HCT116 (cell line): ENCODE measurements around the gene KRTAP22-1. TPM values are rescaled to one million over a fixed set of nuclear protein-coding genes. Genes with fewer than 3 reads are reported as not detected.

Experiments used
- ATAC-seq: fragments of 200-7000 bp; cut with Tn5 transposase; 2 replicates; pipeline ENCODE4 v1.9.1; 2020; ENCODE audit warnings: mild to moderate bottlenecking, moderate library complexity
- BruUV-seq: library from RNA; stranded (reverse); fragments of 400-500 nt; replicated peaks from 2 replicates; lab custom pipeline; 2021; lab: Mats Ljungman, UMichigan
- CTCF ChIA-PET: fragments of 300-600 bp; sonication (Branson Sonifier 250); formaldehyde crosslinking; loops from one replicate; lab custom pipeline; 2021; ENCODE audit warnings: antibody characterized with exemption; lab: Charles Lee
- POLR2A ChIA-PET: fragments of 300-600, 350-600 bp; sonication (Branson Sonifier 250); formaldehyde crosslinking; loops from one replicate; lab custom pipeline; 2021; ENCODE audit warnings: antibody characterized with exemption; lab: Charles Lee
- RAD21 ChIA-PET, 2 experiments: fragments of 300-600 bp; sonication (Branson Sonifier 250); formaldehyde crosslinking; loops; one replicate each; lab custom pipeline; 2023; ENCODE audit warnings: low total read pairs in 2 of 2; ENCODE audit not compliant: uncharacterized antibody in 2 of 2, unreplicated experiment in 2 of 2, low non-redundant PET in 1 of 2; lab: Charles Lee
- DNase-seq: peaks from one replicate; pipeline ENCODE4 v3.0.0-alpha.2; 2010; ENCODE audit warnings: low read depth, low spot score
- H2AFZ ChIP-seq: fragments of 200-600 bp; shearing (Covaris generic), sonication (generic); 2 replicates; pipeline ENCODE4 v1.6.1; 2017; ENCODE audit warnings: low read depth, mixed run types, mixed read lengths, antibody characterized with exemption, low read length; ENCODE audit not compliant: poor library complexity, severe bottlenecking
- H3K27ac ChIP-seq: 2 replicates; pipeline ENCODE4 v1.5.1; 2012; ENCODE audit warnings: low read depth, low read length
- H3K27me3 ChIP-seq: fragments of 200-600 bp; sonication (generic); 2 replicates; pipeline ENCODE4 v1.6.1; 2016; ENCODE audit warnings: mixed run types, low read length, mixed read lengths; ENCODE audit not compliant: insufficient read depth
- H3K36me3 ChIP-seq, 2 experiments: fragments of 200-500 bp in 1 of 2; fragments of 200-600 bp in 1 of 2; sonication (Bioruptor generic) in 1 of 2; sonication (generic) in 1 of 2; 2 replicates each; pipeline versions ENCODE4 v1.5.1 to v1.6.1; 2014 to 2016; ENCODE audit warnings: low read length in 2 of 2, inconsistent platforms in 1 of 2, mixed read lengths in 1 of 2, mixed run types in 1 of 2; ENCODE audit not compliant: insufficient read depth in 2 of 2, control insufficient read depth in 1 of 2
- H3K4me1 ChIP-seq, 2 experiments: fragments of 200-600 bp in 1 of 2; sonication (generic) in 1 of 2; 2 replicates each; pipeline versions ENCODE4 v1.5.1 to v1.6.1; 2012 to 2017; ENCODE audit warnings: low read length in 2 of 2, inconsistent platforms in 1 of 2, mild to moderate bottlenecking in 1 of 2, mixed read lengths in 1 of 2, mixed run types in 1 of 2, moderate library complexity in 1 of 2; ENCODE audit not compliant: insufficient read depth in 2 of 2, control insufficient read depth in 1 of 2
- H3K4me2 ChIP-seq: fragments of 200-600 bp; sonication (generic); 2 replicates; pipeline ENCODE4 v1.6.1; 2017; ENCODE audit warnings: mixed run types, low read length, mixed read lengths
- H3K4me3 ChIP-seq, 2 experiments: fragments of 200-600 bp in 1 of 2; sonication (generic) in 1 of 2; replicated peaks in 1 of 2; 2 replicates each; pipeline ENCODE4 v1.5.1; 2011 to 2016; ENCODE audit warnings: low read length in 2 of 2, control low read depth in 1 of 2, low read depth in 1 of 2, mild to moderate bottlenecking in 1 of 2, mixed read lengths in 1 of 2, mixed run types in 1 of 2
- H3K79me2 ChIP-seq: fragments of 200-600 bp; sonication (generic); 2 replicates; pipeline ENCODE4 v1.6.1; 2017; ENCODE audit warnings: mild to moderate bottlenecking, mixed run types, low read length, moderate library complexity, mixed read lengths; ENCODE audit not compliant: insufficient read depth
- H3K9ac ChIP-seq: fragments of 200-600 bp; sonication (generic); 2 replicates; pipeline ENCODE4 v1.6.1; 2016; ENCODE audit warnings: low read length, mixed read lengths
- H3K9me2 ChIP-seq: fragments of 200-600 bp; sonication (generic), shearing (Covaris generic); 2 replicates; pipeline ENCODE4 v1.6.1; 2017; ENCODE audit warnings: mixed run types, mild to moderate bottlenecking, moderate library complexity; ENCODE audit not compliant: insufficient read depth
- H3K9me3 ChIP-seq, 2 experiments: fragments of 200-500 bp in 1 of 2; fragments of 200-600 bp in 1 of 2; sonication (Bioruptor generic) in 1 of 2; sonication (generic) in 1 of 2; 2 replicates each; pipeline ENCODE4 v1.6.1; 2014 to 2017; ENCODE audit warnings: low read length in 2 of 2, mixed read lengths in 2 of 2, inconsistent platforms in 1 of 2, low read depth in 1 of 2, mild to moderate bottlenecking in 1 of 2, mixed run types in 1 of 2, moderate library complexity in 1 of 2; ENCODE audit not compliant: control insufficient read depth in 1 of 2, insufficient read depth in 1 of 2
- H4K20me1 ChIP-seq: fragments of 200-600 bp; sonication (generic), shearing (Covaris generic); 2 replicates; pipeline ENCODE4 v1.6.1; 2017; ENCODE audit warnings: mixed run types, mild to moderate bottlenecking, moderate library complexity; ENCODE audit not compliant: insufficient read depth
- CBX3 ChIP-seq: IDR thresholded peaks from 2 replicates; pipeline ENCODE4 v1.6.1; 2012; ENCODE audit warnings: low read depth
- EGR1 ChIP-seq: IDR thresholded peaks from 2 replicates; pipeline ENCODE4 v1.6.1; 2012; ENCODE audit warnings: low read depth
- EZH2 ChIP-seq: fragments of 200-600 bp; sonication (generic); IDR thresholded peaks from 2 replicates; pipeline ENCODE4 v1.6.1; 2017; ENCODE audit warnings: antibody characterized with exemption, mixed run types
- EZH2phosphoT487 ChIP-seq: fragments of 200-600 bp; IDR thresholded peaks from 2 replicates; pipeline ENCODE4 v1.6.1; 2018; ENCODE audit warnings: antibody characterized with exemption, borderline replicate concordance
- FOSL1 ChIP-seq: IDR thresholded peaks from 2 replicates; pipeline ENCODE4 v1.6.1; 2012; ENCODE audit warnings: low read depth
- JUND ChIP-seq: IDR thresholded peaks from 2 replicates; pipeline ENCODE4 v1.6.1; 2012
- POLR2A ChIP-seq: IDR thresholded peaks from 2 replicates; pipeline ENCODE4 v1.7.0; 2011; ENCODE audit warnings: borderline replicate concordance; ENCODE audit not compliant: insufficient read depth, insufficient read length; ENCODE audit errors: extremely low read depth
- POLR2AphosphoS5 ChIP-seq: IDR thresholded peaks from 2 replicates; pipeline ENCODE4 v1.6.1; 2011; ENCODE audit warnings: mild to moderate bottlenecking, low read depth, low read length, moderate library complexity
- RAD21 ChIP-seq: IDR thresholded peaks from 2 replicates; pipeline ENCODE4 v1.6.1; 2012; ENCODE audit warnings: low read depth, mild to moderate bottlenecking
- SRF ChIP-seq: IDR thresholded peaks from 2 replicates; pipeline ENCODE4 v1.6.1; 2012; ENCODE audit warnings: low read depth
- TCF7L2 ChIP-seq: IDR thresholded peaks from 2 replicates; pipeline ENCODE4 v1.7.0; 2011; ENCODE audit warnings: borderline replicate concordance, inconsistent platforms; ENCODE audit not compliant: insufficient read depth, insufficient read length; ENCODE audit errors: extremely low read depth
- ZNF274 ChIP-seq: fragments of 200-500 bp; sonication (Bioruptor generic); IDR thresholded peaks from 2 replicates; pipeline ENCODE4 v1.6.1; 2014; ENCODE audit warnings: mild to moderate bottlenecking, low read depth, low read length, inconsistent platforms
- intact Hi-C: fragments of 100-400 bp; cut with micrococcal nuclease; formaldehyde crosslinking; loops from 2 replicates; pipeline ENCODE4 v1.10.0; 2022
- total RNA-seq: library from RNA; stranded (reverse); gene quantifications from one replicate; pipeline ENCODE4 v1.2.1, GENCODE V29; 2021; ENCODE audit not compliant: unreplicated experiment
- TF ChIP-seq, protein P1 (sequence below): IDR thresholded peaks from 2 replicates; pipeline ENCODE4 v1.6.1; 2012

Gene KRTAP22-1
- total RNA-seq, 1 experiment from 2014 or later, result not detected

DNA sequence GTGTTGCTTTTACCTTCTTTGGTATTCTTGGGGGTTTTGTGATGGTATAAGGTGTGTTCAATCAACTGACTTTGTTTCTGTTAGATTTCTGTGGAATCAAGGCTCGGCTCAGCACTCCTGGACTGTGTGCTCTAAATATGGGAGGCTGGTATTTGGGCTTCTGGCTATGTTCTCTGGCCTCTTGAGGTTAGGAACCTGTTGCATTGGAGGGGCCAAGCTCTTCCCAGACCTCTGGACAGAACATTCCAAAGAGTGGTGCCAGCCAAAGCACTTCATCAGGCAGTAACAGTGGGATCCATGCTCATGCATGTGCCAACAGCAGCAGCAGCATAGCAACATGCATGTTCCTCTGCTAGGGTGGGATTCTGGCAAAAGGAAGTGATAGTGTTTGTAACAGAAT lies 48.1 kb upstream of the KRTAP22-1 start:
- POLR2A ChIA-PET, result no interaction called here

DNA sequence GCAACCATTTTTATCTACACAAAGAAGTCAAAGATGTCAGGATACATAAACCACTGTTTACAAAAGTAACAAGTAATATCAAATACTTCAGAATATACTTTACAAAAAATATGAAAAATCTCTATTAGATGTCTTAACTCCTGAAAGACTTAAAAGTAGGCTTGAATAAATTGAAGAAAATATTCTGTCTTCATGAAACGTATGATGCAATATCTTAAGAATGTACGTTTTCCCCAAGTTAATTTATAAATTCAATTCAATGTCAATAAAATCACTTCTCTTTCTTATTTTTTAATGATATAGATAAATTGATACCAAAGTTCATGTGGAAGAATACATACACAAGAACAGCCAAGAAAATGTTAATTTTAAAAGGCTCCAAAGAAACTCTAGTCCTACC lies 45.8 kb upstream of the KRTAP22-1 start:
- CTCF ChIA-PET, result no interaction called here
- no peaks in the 10 kb centered on the region for H4K20me1 ChIP-seq
- RAD21 ChIA-PET, result no interaction called here
- DNase-seq (no peak), ATAC-seq (no peak)
- H3K4me3 ChIP-seq, result no peak overlapping the region
- no peaks in the 10 kb centered on the region for H3K27me3 ChIP-seq
- intact Hi-C loops, result no loop called here
- H3K9ac ChIP-seq, result no peak overlapping the region
- H3K79me2 ChIP-seq, result no peaks in the 10 kb centered on the region
- no TSS peak for BruUV-seq
- no peak overlapping the region for H2AFZ ChIP-seq
- H3K4me2 ChIP-seq, result no peak overlapping the region
- POLR2A ChIA-PET, result no interaction called here
- peaks cover 11 to 28% of the 10 kb centered on the region in 2 experiments; a peak in 2 of 4 replicates for H3K9me3 ChIP-seq
- H3K4me1 ChIP-seq, result no peaks in the 10 kb centered on the region
- H3K36me3 ChIP-seq, result no peaks in the 10 kb centered on the region
- H3K27ac ChIP-seq, result no peak overlapping the region
- no peak for TF ChIP-seq POLR2AphosphoS5
- no peaks in the 10 kb centered on the region for H3K9me2 ChIP-seq

More for the DNA sequence above, 48.1 kb upstream of the KRTAP22-1 start:
- no peak overlapping the region for H3K27ac ChIP-seq
- no peak overlapping the region for H2AFZ ChIP-seq
- DNase-seq (no peak), ATAC-seq (no peak)
- RAD21 ChIA-PET, result no interaction called here
- no peaks in the 10 kb centered on the region for H3K27me3 ChIP-seq
- H3K9me2 ChIP-seq, result no peaks in the 10 kb centered on the region
- TF ChIP-seq POLR2A (no peak), EGR1 (no peak), ZNF274 (no peak), JUND (no peak), CBX3 (no peak), EZH2phosphoT487 (no peak), SRF (no peak), RAD21 (no peak), TCF7L2 (no peak), FOSL1 (no peak), POLR2AphosphoS5 (no peak), EZH2 (no peak)
- TF ChIP-seq, protein P1, sequence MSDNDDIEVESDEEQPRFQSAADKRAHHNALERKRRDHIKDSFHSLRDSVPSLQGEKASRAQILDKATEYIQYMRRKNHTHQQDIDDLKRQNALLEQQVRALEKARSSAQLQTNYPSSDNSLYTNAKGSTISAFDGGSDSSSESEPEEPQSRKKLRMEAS, result no peak
- H3K4me1 ChIP-seq, result no peaks in the 10 kb centered on the region
- intact Hi-C loops, result no loop called here
- H3K4me2 ChIP-seq, result no peak overlapping the region
- CTCF ChIA-PET, result no interaction called here
- BruUV-seq, result no TSS peak
- H4K20me1 ChIP-seq, result no peaks in the 10 kb centered on the region
- peaks cover 21 to 26% of the 10 kb centered on the region in 2 experiments; a peak in 2 of 4 replicates for H3K9me3 ChIP-seq
- no peak overlapping the region for H3K9ac ChIP-seq
- H3K4me3 ChIP-seq, result no peak overlapping the region
- no peaks in the 10 kb centered on the region for H3K36me3 ChIP-seq
- H3K79me2 ChIP-seq, result no peaks in the 10 kb centered on the region
